ENCODE measurements around the gene NOVA2.

Gene NOVA2

GRCh38 chr19:45962021-45962420 is 11.6 kb downstream of the NOVA2 start:
- DNase-seq (ENCODE audit: low read depth, low spot score) = no peak

DNA sequence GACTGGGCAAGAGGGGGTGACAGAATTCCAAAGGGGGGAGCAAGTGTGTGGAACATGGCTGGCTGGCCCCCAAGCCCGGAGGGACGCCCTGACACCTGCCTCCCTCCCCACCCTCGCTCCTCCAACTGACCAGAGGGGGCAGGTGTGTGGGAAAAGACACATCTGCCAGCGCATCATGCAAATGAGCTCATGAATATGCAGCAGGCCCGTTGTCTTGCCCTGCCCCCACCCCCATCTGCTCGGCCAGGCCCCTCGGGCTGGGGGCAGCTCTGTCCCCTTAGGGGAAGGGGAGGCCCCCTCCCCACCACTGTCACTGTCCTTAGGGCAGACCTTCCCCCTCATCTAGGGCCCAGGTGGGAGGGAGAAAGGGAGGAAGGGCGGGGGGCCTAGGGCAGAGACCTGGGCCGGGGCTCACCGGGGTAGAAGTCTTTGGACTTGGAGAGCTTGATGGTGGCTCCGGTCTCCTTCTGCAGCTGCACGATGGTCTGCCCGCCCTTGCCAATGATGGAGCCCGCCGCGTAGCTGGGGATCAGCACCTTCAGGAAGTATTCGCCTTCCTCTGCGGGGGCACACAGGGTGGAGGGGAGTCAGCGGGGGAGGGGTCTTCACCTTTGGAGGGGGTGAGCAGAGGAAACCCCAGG is 12.9 kb downstream of the NOVA2 start:
- DNase-seq (ENCODE audit: low read depth, low spot score) = no peak

DNA sequence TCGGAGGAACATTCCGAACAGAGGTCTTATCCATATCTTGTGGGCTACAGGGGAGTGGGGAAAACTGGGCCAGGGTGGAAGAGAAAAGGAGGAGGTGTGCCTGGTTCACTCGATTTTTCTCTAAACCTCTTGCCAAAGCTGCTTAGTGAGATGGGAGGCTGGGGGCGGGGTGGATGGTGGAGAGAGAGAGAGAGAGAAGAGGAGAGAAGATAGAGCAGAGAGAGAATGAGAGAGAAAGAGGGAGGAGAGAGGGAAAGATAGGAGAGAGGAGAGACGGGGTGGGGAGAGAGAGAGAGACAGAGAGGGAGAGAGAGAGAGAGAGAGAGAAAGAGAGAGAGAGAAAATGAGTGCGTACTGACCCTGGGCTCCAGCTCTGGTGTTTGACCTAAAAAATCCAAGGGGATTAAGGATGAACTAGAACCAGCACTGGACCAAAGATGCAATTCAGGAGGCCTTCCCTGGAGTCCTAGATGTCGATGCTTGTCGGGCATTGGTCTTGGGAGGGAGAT is 14.1 kb downstream of the NOVA2 start:
- no peak for DNase-seq (ENCODE audit: low read depth, low spot score)

DNA sequence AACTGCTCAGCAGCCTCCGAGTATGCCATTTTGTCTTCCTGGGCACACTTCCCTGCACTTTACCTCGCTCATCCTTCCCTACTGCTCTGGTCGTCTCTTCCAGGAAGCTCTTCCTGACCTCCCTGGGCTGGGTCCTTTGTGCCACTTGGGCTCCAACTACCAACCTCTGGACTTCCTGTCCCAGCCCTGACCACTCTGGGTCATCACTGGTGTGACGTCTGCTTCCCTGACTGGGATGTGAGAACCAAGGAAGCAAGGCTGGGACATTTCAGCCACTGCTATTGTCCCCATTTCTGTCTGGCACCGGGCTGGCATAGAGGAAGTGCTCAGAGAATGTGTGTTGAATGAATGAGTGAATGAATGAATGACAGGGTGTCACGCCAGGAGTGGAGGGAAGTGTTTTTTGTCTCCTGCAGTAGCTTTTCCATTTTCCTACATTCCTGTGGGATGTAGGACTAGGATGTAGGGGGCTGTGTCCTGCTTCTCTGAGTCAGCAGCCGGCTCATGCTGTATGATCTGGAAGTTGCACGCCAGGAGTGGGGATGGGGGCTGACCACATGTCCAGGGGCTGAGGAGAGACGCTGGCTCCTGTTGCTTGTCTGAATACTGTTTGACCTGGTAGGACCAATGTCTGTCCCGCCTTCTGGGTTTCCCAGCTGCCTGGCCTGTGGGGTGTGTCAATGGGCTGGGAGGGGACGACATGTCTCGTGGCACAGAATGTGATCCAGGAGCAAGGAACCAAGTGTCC is 14.7 kb downstream of the NOVA2 start:
- DNase-seq (ENCODE audit: low read depth, low spot score) = no peak

- no peak for DNase-seq (ENCODE audit: low read depth, low spot score)
Observed at GRCh38 chr19:45958320-45958719, 15.3 kb downstream of the NOVA2 start.

- DNase-seq (ENCODE audit: low read depth, low spot score) = no peak
Observed at GRCh38 chr19:45955905-45956608, 17.6 kb downstream of the NOVA2 start.

- DNase-seq (ENCODE audit: low read depth, low spot score) = no peak
Observed at GRCh38 chr19:45954156-45954555, 19.5 kb downstream of the NOVA2 start.

- DNase-seq (ENCODE audit: low read depth, low spot score) = no peak
Observed at GRCh38 chr19:45953676-45954075, 20.0 kb downstream of the NOVA2 start.

- no peak for DNase-seq (ENCODE audit: low read depth, low spot score)
Observed at GRCh38 chr19:45952686-45953505, 20.8 kb downstream of the NOVA2 start.

DNA sequence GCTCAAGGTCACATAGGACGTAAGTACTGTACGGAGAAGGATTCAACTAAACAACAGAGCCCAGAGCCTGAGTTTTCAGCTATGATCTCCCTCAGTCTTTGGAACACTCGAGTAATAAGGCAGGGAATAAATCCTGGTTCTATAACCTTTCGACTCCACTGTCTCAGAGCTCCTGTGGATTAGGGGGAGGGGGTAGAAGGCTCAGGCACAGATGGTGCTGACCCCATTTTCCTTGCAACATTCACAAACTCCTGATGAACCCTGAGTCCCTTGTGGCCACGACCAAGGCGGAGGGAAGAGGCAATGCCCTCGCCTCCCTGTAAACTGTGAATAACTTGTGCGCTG is 21.4 kb downstream of the NOVA2 start:
- DNase-seq (ENCODE audit: low read depth, low spot score) = no peak

DNA sequence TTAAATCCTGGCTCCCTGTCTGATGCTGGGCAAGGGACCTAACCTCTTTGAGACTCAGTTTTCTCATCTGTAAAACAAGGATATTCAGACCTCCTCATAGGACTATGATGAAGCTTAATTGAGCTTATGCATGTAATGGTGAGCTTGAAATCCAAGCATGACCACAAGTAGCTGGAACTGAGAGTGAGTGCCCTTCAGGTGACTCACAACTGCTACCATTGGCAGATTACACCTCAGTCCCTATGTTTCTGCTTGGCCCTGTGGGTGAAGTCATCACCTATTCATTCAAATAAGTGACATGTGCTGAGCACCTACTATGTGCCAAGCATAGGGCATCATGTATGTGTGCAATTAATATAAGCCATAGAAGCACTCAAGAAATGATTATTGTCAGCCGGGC is 25.7 kb downstream of the NOVA2 start:
- DNase-seq (ENCODE audit: low read depth, low spot score) = no peak

GRCh38 chr19:45940515-45940805 is 33.2 kb downstream of the NOVA2 start:
- DNase-seq (ENCODE audit: low read depth, low spot score) = no peak

- no peak for DNase-seq (ENCODE audit: low read depth, low spot score)
Observed at GRCh38 chr19:45939792-45940514, 33.7 kb downstream of the NOVA2 start.

GRCh38 chr19:45938733-45939319 is 34.8 kb downstream of the NOVA2 start:
- DNase-seq (ENCODE audit: low read depth, low spot score) = no peak

DNA sequence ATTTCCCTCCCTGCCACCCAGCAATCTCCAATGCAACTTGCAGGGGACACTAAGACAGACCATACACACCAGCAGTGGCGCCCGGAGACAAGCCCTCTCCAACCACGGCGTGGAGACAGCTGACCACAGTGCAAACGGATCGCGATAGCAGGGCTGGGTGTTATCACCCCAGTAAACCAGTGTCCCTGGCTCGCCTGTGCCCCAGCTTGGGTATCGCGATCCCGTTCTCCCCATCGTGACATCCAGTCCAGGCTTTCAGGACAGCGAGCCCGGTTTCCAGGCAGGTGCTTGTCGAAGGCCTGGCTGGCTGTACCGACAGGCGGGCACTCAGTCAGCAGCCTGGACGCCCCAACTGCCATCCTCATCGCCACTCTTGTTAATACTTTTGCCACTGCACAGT is 38.4 kb downstream of the NOVA2 start:
- no peak for DNase-seq (ENCODE audit: low read depth, low spot score)

GRCh38 chr19:45934551-45935230 is 39.0 kb downstream of the NOVA2 start:
- DNase-seq (ENCODE audit: low read depth, low spot score) = no peak

DNA sequence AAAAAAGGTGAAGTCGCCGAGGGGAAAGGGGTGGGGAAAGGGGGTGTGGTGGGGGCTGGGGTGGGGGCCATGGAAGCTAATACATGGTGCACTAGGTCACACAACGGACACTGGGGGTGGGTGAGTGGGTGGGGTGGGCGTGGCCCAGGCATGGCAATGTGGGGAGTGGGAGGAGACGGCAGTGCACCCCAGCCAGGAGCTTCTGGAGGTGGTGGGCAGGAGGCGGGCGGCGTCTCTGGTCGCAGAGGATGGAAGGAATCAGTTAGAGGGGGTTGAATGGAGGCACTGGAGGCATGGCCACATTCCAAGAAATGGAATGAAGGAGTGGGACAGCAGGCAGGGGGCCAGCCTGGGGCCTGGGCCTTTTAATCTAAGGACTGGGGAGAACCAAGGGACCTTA is 39.9 kb downstream of the NOVA2 start:
- DNase-seq (ENCODE audit: low read depth, low spot score) = no peak

- no peak for DNase-seq (ENCODE audit: low read depth, low spot score)
Observed at GRCh38 chr19:45931055-45931454, 42.6 kb downstream of the NOVA2 start.

- DNase-seq (ENCODE audit: low read depth, low spot score) = no peak
Observed at GRCh38 chr19:45929247-45929646, 44.4 kb downstream of the NOVA2 start.

- peak; percentile 72 for DNase-seq (ENCODE audit: low read depth, low spot score)
Observed at GRCh38 chr19:45927565-45928261, 46.0 kb downstream of the NOVA2 start.

Data from activated CD4-positive, CD25-positive, alpha-beta regulatory T cell treated with anti-CD3 and anti-CD28 coated beads, Interleukin-2, amount 50 U/mL, for 16 hours (primary cell).